ENCODE results near the gene AFG1L. TPM values are rescaled to one million over a fixed set of nuclear protein-coding genes. Genes with fewer than 3 reads are reported as not detected.

Gene AFG1L
- total RNA-seq, 4 donors from 2014 or later: 6.7 to 8.6 (median 7.4) TPM

- 79 to 85% methylated on average over 2 of the region's 2 CpGs for WGBS, 2 donors
- Histone ChIP-seq H3K27me3 (no peaks in the 10 kb centered on the region), H3K4me3 (replicated peaks in 1 of 3) (no peak overlapping the region), H3K9me3 (no peaks in the 10 kb centered on the region), H3K4me1 (no peaks in the 10 kb centered on the region), H3K36me3 (no peaks in the 10 kb centered on the region), H3K27ac (no peak overlapping the region)
- intact Hi-C loops (cut with DNase I): no loop called here
- no peak for DNase-seq
- TF ChIP-seq CTCF (IDR thresholded peaks at IDR 0.05): no peak
- no peak for TF ChIP-seq POLR2A (IDR thresholded peaks at IDR 0.05)
These were observed 187.7 kb downstream of the AFG1L start for GRCh38 chr6:108482559-108482958.

- no peak for DNase-seq
- Histone ChIP-seq H3K27me3 (no peaks in the 10 kb centered on the region), H3K27ac (no peak overlapping the region), H3K9me3 (no peaks in the 10 kb centered on the region), H3K4me1 (no peaks in the 10 kb centered on the region), H3K4me3 (replicated peaks in 1 of 3) (no peak overlapping the region), H3K36me3 (no peaks in the 10 kb centered on the region)
- intact Hi-C loops (cut with DNase I): no loop called here
- TF ChIP-seq CTCF (IDR thresholded peaks at IDR 0.05) (no peak), POLR2A (IDR thresholded peaks at IDR 0.05) (no peak)
- WGBS, 2 donors: 82 to 86% methylated on average over 1 of the region's 1 CpG
These were observed 189.2 kb downstream of the AFG1L start for GRCh38 chr6:108484016-108484415.

GRCh38 chr6:108489699-108490098 lies 194.8 kb downstream of the AFG1L start:
- H3K27me3 ChIP-seq: no peaks in the 10 kb centered on the region

GRCh38 chr6:108492131-108492766 lies 197.4 kb downstream of the AFG1L start:
- Histone ChIP-seq H3K9me3 (no peaks in the 10 kb centered on the region), H3K36me3 (no peaks in the 10 kb centered on the region), H3K27ac (no peak overlapping the region), H3K4me3 (replicated peaks in 1 of 3) (no peak overlapping the region), H3K4me1 (no peaks in the 10 kb centered on the region), H3K27me3 (no peaks in the 10 kb centered on the region)
- no peak for DNase-seq
- intact Hi-C loops (cut with DNase I): loop anchor here (5.0 kb wide), 1 partner anchor 380 kb away; no protein-coding TSS in a partner anchor
- TF ChIP-seq CTCF (IDR thresholded peaks at IDR 0.05) (peak in 4 of 6 experiments; percentile 37 to 71 (median 62)), POLR2A (IDR thresholded peaks at IDR 0.05) (no peak)

More at GRCh38 chr6:108489699-108490098, 194.8 kb downstream of the AFG1L start:
- no peak overlapping the region for H3K27ac ChIP-seq
- intact Hi-C loops (cut with DNase I): loop anchor here (5.0 kb wide), 1 partner anchor 377 kb away; no protein-coding TSS in a partner anchor
- H3K9me3 ChIP-seq: no peaks in the 10 kb centered on the region
- no peak for TF ChIP-seq CTCF (IDR thresholded peaks at IDR 0.05)
- TF ChIP-seq POLR2A (IDR thresholded peaks at IDR 0.05): no peak
- DNase-seq: no peak
- 94 to 96% methylated on average over 5 of the region's 5 CpGs for WGBS, 2 donors
- no peak overlapping the region for H3K4me3 ChIP-seq (replicated peaks in 1 of 3)
- H3K4me1 ChIP-seq: no peaks in the 10 kb centered on the region
- no peaks in the 10 kb centered on the region for H3K36me3 ChIP-seq

GRCh38 chr6:108494434-108494833 lies 199.6 kb downstream of the AFG1L start:
- 89 to 93% methylated on average over 2 of the region's 2 CpGs for WGBS, 2 donors
- H3K4me1 ChIP-seq: no peaks in the 10 kb centered on the region
- no peak overlapping the region for H3K27ac ChIP-seq
- DNase-seq: no peak
- no peaks in the 10 kb centered on the region for H3K27me3 ChIP-seq
- H3K9me3 ChIP-seq: no peaks in the 10 kb centered on the region
- intact Hi-C loops (cut with DNase I): loop anchor here (5.0 kb wide), 1 partner anchor 382 kb away; no protein-coding TSS in a partner anchor
- H3K36me3 ChIP-seq: no peaks in the 10 kb centered on the region
- H3K4me3 ChIP-seq (replicated peaks in 1 of 3): no peak overlapping the region
- TF ChIP-seq POLR2A (IDR thresholded peaks at IDR 0.05): no peak
- no peak for TF ChIP-seq CTCF (IDR thresholded peaks at IDR 0.05)
